DOHH2 (cell line): Measurements from ENCODE around the gene INSIG1.

ENCODE experiments used
- EZH2phosphoT487 ChIP-seq: fragments of 200-600 bp; sonication (generic); IDR thresholded peaks from 2 replicates; pipeline ENCODE4 v1.6.1; 2017; ENCODE audit warnings: borderline replicate concordance, mild to moderate bottlenecking, antibody characterized with exemption, low read length, moderate library complexity, mixed read lengths
- TF ChIP-seq, protein P1 (sequence below): fragments of 200-600 bp; sonication (generic); IDR thresholded peaks from one replicate; pipeline ENCODE4 v1.5.1; 2014; ENCODE audit warnings: antibody characterized with exemption, mild to moderate bottlenecking, low read depth, low read length; ENCODE audit not compliant: poor library complexity, severe bottlenecking

DNA sequence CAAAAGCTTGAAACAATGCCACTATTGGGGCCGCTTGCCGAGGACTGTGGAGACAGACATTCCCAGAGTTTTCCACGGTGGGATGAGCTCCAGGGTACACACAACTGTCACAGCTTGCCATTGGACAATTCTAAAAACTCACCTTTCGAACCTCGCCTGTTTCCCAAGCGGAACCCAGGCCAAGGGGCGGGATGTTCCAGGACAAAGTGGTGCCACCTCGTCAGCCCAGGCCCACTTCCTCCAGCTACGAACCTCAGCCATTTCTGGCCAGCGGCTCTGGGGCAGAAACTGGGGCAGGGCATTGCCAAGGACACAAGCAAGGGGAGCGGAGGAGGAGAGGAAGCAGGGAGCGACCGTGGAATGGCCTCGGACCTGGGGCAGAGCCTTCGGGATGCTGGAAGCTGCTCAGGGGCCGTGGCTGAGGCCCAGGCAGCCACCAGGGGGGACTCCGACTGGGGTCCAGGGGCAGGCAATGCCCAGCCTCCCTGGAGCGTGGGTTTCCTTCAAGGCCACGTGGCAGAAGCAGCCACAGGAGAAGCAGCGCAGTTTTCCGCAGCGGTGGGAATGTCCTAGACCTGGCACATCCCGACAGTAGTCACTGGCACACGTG lies 44.7 kb upstream of the INSIG1 start:
- TF ChIP-seq, protein P1, sequence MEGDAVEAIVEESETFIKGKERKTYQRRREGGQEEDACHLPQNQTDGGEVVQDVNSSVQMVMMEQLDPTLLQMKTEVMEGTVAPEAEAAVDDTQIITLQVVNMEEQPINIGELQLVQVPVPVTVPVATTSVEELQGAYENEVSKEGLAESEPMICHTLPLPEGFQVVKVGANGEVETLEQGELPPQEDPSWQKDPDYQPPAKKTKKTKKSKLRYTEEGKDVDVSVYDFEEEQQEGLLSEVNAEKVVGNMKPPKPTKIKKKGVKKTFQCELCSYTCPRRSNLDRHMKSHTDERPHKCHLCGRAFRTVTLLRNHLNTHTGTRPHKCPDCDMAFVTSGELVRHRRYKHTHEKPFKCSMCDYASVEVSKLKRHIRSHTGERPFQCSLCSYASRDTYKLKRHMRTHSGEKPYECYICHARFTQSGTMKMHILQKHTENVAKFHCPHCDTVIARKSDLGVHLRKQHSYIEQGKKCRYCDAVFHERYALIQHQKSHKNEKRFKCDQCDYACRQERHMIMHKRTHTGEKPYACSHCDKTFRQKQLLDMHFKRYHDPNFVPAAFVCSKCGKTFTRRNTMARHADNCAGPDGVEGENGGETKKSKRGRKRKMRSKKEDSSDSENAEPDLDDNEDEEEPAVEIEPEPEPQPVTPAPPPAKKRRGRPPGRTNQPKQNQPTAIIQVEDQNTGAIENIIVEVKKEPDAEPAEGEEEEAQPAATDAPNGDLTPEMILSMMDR = no peak
- no peak for TF ChIP-seq EZH2phosphoT487
